ENCODE results near the gene POLR2J.
A peak's percentile ranks its signal among the peaks of the same experiment; 100 is the strongest.
"Not testable (repeated sequence)": the region's sequence is repeated elsewhere in the genome, so short reads cannot be mapped to it uniquely, and the experiment has no call there.

Gene POLR2J

GRCh38 chr7:102464577-102465280 is 14.0 kb downstream of the POLR2J start, which contains the start of the genes ALKBH4 and LRWD1:
Gene ALKBH4 (minus strand): TSS chr7:102464863. CDS start chr7:102464836, 27 bp downstream.
Gene LRWD1 (plus strand): TSS chr7:102464984. CDS start chr7:102465081, 97 bp downstream.
- peak; percentile 94 to 98 for DNase-seq

- no peak for DNase-seq
Observed at GRCh38 chr7:102463841-102464576, 14.7 kb downstream of the POLR2J start.

- no peak for DNase-seq
Observed at GRCh38 chr7:102460467-102460866, 18.3 kb downstream of the POLR2J start.

- no peak for DNase-seq
Observed at GRCh38 chr7:102459221-102459844, 19.4 kb downstream of the POLR2J start.

- DNase-seq, result no peak
Observed at GRCh38 chr7:102457352-102457924, 21.3 kb downstream of the POLR2J start.

GRCh38 chr7:102456327-102456726 is 22.4 kb downstream of the POLR2J start:
- DNase-seq, result no peak

GRCh38 chr7:102455596-102455995 is 23.1 kb downstream of the POLR2J start:
- DNase-seq, result no peak

GRCh38 chr7:102454932-102455331 is 23.8 kb downstream of the POLR2J start:
- not testable (repeated sequence) for DNase-seq

GRCh38 chr7:102454468-102454867 is 24.3 kb downstream of the POLR2J start:
- DNase-seq, result peak; percentile 4 to 54

GRCh38 chr7:102453319-102453718 is 25.4 kb downstream of the POLR2J start:
- DNase-seq, result no peak

- DNase-seq, result no peak
Observed at GRCh38 chr7:102452451-102452850, 26.3 kb downstream of the POLR2J start.

GRCh38 chr7:102451371-102452054 is 27.2 kb downstream of the POLR2J start:
- no peak for DNase-seq

GRCh38 chr7:102450242-102450641 is 28.5 kb downstream of the POLR2J start:
- DNase-seq, result peak; percentile 30 to 44

GRCh38 chr7:102449136-102449535 is 29.6 kb downstream of the POLR2J start:
- no peak for DNase-seq

GRCh38 chr7:102447311-102447710 is 31.4 kb downstream of the POLR2J start:
- DNase-seq, result no peak

GRCh38 chr7:102446387-102447156 is 32.1 kb downstream of the POLR2J start:
- no peak for DNase-seq

- DNase-seq, result no peak
Observed at GRCh38 chr7:102445674-102446071, 33.0 kb downstream of the POLR2J start.

- DNase-seq, result no peak
Observed at GRCh38 chr7:102444961-102445673, 33.6 kb downstream of the POLR2J start.

- no peak for DNase-seq
Observed at GRCh38 chr7:102439963-102440795, 38.5 kb downstream of the POLR2J start.

- no peak for DNase-seq
Observed at GRCh38 chr7:102436118-102436517, 42.6 kb downstream of the POLR2J start.
